T-helper 1 cell (primary cell): ENCODE results near the gene MACF1.
"Not testable (repeated sequence)": the region's sequence is repeated elsewhere in the genome, so short reads cannot be mapped to it uniquely, and the experiment has no call there.

Experiments
- DNase-seq, 5 donors: peaks; one replicate each; pipeline ENCODE4 v3.0.0-alpha.2; 2012 to 2020

Gene MACF1

DNA sequence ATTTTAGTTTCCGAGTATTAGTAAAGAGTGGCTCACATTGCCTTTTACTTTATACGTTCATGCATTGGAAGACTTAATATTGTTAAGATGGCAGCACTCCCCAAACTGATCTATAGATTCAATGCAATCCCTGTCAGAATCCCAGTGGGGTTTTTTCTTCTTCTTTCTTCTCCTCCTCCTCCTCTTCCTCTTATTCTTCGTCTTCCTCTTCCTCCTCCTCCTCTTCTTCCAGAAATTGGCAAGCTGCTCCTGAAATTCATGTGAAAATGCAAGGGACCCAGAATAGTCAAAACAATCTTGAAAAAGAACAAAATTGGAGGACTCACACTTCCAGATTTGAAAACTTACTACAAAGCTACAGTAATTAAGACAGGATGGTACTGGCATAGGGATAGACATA is 23.2 kb upstream of the MACF1 start:
- DNase-seq: no peak

- no peak for DNase-seq
These were observed 21.7 kb upstream of the MACF1 start for GRCh38 chr1:39182804-39183203.

DNA sequence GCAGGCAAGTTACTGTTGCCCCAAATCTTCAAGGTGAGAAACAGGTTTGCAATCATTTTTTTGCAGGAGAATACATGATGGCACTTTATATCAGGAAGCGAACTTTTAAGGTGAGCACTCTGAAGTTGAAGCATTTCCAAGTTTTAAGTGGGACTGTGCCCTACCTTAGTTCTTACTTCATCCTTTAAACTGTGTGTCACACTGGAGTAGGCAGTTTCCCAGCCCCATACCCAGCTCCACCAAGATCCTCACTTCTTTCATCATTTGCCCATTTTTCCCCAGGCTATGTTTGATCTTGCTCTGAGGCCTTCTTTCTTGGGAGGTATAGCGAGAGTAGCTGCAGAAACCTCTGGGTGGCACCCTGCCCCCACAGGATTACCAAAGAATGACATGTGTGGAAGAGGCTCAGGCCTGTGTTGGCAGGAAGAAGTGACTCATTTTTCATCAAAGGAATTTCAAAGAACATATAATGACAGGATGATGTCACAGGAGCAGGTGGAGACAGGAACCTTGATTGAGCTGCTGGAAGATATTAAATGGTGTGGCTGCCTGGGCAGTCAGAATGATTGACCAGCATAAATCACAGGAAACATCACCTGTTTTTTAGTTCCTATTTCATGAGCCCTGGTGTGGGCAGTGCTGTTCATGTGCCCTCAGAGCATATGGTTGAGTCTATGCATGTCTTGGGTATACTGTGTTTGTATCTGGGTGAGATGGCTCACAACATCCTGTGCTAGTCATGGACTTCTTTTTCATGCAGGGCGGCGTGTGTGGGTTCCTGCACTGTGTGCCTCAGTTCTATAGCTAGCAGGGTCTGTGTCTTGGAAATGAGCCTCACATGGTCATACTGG is 20.8 kb upstream of the MACF1 start:
- DNase-seq: peak; percentile 61 to 88 (median 77)

DNA sequence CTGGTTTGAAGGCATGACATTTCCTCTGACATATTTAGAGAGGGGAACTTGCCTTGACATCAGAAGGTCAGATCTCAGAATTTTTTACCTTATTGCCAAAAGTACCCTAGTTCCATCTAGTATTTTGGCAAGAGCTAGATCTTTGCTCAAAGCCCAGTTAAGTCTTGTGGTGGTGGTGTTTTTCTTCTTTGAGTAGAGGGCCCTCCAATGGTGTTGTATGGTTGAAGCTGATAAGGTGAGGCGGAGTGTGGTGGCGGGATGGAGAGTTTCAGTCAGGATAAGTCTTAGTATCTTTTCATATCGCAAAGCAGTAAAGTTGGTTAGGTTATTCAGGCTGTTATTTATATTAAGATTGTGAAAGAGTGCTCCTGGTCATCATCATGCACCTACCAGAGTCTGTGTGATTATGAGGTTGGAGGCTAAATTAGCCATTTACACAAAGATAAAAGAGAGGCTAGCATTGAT is 20.1 kb upstream of the MACF1 start:
- DNase-seq: no peak

GRCh38 chr1:39187275-39188046 is 17.0 kb upstream of the MACF1 start:
- DNase-seq: no peak

GRCh38 chr1:39189592-39190041 is 14.9 kb upstream of the MACF1 start:
- no peak for DNase-seq

DNA sequence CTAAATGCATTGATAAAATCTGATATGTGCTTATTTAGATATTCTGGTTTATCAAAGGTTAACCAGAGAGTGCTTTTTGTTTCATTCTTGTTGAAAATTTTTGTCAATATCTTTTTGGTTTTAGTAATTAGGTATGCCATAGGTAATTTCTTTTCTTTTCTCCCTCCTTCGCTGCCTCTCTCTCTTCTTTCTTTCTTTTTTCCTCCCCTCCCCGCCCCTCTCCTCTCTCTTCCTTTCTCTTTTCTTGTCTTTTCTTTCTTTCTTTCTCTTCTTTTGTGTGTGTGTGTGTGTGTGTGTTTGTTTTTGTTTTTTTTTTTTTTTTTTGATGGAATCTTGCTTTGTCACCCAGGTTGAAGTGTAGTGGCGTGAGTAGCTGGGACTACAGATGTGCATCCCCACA is 14.4 kb upstream of the MACF1 start:
- DNase-seq: no peak

- no peak for DNase-seq
These were observed 10.0 kb upstream of the MACF1 start for GRCh38 chr1:39194398-39195051.

DNA sequence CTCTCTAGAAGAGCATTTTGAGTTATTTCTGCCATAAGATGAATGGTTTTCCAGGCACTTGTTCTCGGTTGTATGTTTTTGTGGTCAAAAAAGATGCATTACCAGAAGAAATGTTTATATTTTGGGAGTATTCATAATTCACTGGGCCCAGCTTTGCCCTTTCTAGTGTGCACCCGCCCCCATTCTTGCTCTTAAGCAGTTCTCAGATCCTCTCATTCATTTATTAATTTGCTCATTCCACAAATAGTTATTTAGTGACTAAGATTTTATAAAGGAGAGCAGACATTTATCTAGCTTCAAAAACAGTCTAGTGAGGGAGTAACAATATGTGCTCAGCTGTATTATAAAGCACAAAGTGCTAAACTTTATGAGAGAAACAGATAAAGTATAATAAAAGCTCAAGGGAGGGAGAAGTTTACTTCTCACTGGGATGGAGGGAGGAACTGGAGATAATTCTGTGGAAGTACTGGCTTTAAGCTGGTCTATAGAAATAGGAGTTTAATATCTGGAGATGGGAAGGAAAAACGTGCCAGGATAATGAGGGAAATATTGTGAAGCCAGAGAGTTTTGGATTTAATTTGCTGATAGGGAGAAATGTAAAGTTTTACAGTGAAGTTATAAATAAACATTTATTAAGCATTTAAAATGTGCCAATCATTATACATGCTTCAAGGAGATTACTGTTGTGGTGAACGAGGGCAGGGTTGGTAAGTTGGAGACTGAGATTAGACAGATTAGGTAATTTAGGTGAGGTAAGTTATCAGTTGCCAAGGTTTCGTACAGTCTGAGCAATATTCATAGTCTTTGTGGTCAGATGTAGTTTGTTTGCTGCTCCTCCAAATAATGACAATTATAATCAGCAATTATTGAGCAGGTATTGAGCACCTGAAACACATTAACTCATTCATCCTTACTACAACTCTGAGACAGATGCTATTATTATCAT is 9.1 kb upstream of the MACF1 start:
- peak in 2 of 5 donors; percentile 24 to 72 for DNase-seq

GRCh38 chr1:39196244-39197215 is 8.0 kb upstream of the MACF1 start:
- DNase-seq: peak in 4 of 5 donors; percentile 43 to 90 (median 57)

- no peak for DNase-seq
These were observed 4.9 kb upstream of the MACF1 start for GRCh38 chr1:39199593-39199992.

DNA sequence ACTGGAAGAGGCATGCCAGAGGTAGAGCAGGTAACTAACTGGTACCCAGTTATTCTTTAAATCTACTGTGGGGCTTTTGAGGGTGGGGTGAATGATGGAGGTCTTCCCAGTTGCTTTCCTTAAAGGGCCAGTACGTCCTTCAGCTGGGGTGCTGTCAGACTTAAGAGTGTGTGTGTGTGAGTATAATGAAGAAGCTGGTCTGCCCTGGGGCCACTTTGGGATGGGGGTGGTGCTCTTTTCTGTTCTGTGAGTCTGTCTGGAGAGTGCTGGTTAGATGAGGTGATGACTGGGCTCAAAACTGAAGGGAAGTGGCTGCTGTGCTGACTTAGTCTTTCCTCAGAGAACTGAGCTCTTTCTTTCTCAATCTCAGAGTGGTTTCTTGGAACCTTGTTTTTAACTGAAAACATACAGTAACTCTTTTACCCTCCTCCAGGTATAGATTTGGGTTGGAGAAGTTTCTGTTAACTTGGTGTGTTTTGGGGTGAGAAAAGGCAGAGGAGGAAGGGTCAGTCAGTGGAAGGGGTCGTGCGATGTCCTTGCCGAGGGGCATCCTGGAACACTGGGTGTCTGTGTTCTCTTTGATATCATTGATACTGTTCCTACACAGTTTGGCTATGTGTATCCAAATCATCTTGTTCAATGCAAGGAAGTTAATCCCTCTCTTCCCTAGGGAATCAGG is 746 bp downstream of the MACF1 start:
- DNase-seq: peak in 1 of 5 donors; percentile 87

GRCh38 chr1:39205781-39206464 is 1.4 kb downstream of the MACF1 start:
- DNase-seq: peak in 1 of 5 donors; percentile 43

DNA sequence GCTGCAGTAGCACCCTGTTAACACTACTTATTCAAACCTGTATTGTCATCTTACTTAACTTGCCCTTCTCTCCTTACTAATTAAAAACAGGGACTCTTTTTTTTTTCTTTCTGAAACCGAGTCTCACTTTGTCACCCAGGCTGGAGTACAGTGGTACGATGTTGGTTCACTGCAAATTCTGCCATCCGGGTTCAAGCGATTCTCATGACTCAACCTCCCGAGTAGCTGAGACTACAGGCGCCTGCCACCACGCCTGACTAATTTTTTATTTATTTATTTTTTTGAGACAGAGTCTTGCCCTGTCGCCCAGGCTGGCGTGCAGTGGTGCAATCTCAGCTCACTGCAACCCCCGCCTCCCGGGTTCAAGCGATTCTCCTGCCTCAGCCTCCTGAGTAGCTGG is 3.9 kb downstream of the MACF1 start:
- not testable (repeated sequence) for DNase-seq

DNA sequence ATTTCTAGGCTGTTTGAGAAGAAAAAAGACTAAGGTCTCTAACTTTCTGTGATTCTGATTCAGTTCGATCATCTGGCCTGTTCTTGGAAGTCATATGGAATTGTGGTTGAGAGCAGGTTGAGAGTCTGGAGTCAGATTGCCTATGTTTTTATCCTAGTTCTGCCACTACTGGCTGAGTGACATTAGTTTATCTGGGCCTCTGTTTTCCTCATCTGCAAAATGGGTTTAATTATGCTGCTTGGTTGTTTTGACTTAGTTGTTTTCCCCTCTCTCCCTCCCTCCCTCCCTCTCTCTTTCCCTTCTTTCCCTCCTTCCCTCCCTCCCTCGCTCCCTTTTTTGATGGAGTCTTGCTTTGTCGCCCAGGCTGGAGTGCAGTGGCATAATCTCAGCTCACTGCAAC is 6.2 kb downstream of the MACF1 start:
- DNase-seq: no peak

- no peak for DNase-seq
These were observed 8.0 kb downstream of the MACF1 start for GRCh38 chr1:39212499-39212898.

GRCh38 chr1:39213511-39214002 is 9.1 kb downstream of the MACF1 start:
- DNase-seq: no peak

DNA sequence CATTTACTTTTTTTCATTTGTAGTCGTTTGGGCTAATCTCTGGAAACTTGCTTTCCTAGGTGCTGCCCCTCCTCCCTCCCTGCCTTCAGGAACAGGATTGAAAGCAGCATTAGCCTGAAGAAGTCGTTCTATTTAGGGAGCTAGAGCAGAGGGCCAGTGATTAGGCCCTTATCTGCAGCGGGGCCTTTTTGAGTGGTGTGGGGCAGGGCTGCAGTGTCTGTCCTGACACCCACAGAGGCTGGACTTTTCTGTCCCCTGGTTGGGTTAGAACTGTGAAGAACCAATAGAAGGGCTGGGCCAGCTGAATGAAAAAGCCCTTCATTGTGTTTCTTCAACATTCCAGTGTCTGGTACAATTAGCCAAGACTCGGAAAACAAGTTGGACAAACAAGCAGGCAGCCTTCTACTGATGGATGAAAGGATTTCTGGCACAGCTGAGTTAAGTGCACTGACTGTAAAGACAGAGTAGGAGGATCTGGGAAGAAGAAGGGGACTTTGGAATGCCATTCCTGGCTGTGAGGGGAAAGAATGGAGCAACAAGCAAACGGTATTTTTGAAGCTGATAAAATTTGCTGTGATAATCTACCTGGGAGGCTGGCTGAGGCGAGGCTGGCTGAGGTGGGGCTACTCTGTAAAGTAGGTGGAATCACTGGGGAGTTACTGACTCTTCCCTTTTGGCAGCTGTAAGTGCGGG is 9.7 kb downstream of the MACF1 start:
- no peak for DNase-seq

DNA sequence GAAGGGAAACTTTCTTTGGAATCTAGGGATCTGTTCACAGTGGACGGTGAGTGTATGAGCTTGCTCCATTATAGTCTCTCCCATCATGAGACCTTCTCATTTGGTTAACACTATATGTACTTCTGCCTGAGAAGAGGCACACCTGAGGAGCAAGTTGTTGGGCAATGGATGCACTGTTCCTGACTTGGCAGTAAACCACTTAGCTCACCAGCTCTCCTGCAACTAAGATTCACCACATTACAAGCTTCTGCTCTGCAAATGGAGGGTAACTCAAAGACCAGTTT is 10.2 kb downstream of the MACF1 start:
- no peak for DNase-seq
